ENCODE data around the gene ESPNL.

ESPNL gene

GRCh38 chr2:238158509-238159070 is 58.5 kb downstream of the ESPNL start, which contains the start of gene ERFE:
ERFE (plus strand) TSS chr2:238158970; CDS start chr2:238159008, 38 bp downstream.
- DNase-seq (ENCODE audit: low spot score), result peak; percentile 75

GRCh38 chr2:238159071-238159539 is 59.0 kb downstream of the ESPNL start:
- DNase-seq (ENCODE audit: low spot score), result peak; percentile 30

GRCh38 chr2:238159661-238160205 is 59.6 kb downstream of the ESPNL start:
- DNase-seq (ENCODE audit: low spot score), result no peak

- peak; percentile 47 for DNase-seq (ENCODE audit: low spot score)
Observed at GRCh38 chr2:238160206-238161129, 60.3 kb downstream of the ESPNL start.

GRCh38 chr2:238161291-238162051 is 61.3 kb downstream of the ESPNL start:
- no peak for DNase-seq (ENCODE audit: low spot score)

- DNase-seq (ENCODE audit: low spot score), result no peak
Observed at GRCh38 chr2:238162251-238162845, 62.2 kb downstream of the ESPNL start.

GRCh38 chr2:238162846-238163441 is 62.8 kb downstream of the ESPNL start:
- no peak for DNase-seq (ENCODE audit: low spot score)

GRCh38 chr2:238163481-238164198 is 63.5 kb downstream of the ESPNL start:
- DNase-seq (ENCODE audit: low spot score), result no peak

GRCh38 chr2:238164906-238165287 is 64.8 kb downstream of the ESPNL start:
- no peak for DNase-seq (ENCODE audit: low spot score)

- DNase-seq (ENCODE audit: low spot score), result no peak
Observed at GRCh38 chr2:238165288-238165921, 65.3 kb downstream of the ESPNL start.

GRCh38 chr2:238166391-238167343 is 66.5 kb downstream of the ESPNL start:
- DNase-seq (ENCODE audit: low spot score), result no peak

- DNase-seq (ENCODE audit: low spot score), result no peak
Observed at GRCh38 chr2:238167344-238167715, 67.2 kb downstream of the ESPNL start.

- DNase-seq (ENCODE audit: low spot score), result no peak
Observed at GRCh38 chr2:238167761-238168160, 67.6 kb downstream of the ESPNL start.

GRCh38 chr2:238168196-238169047 is 68.3 kb downstream of the ESPNL start:
- DNase-seq (ENCODE audit: low spot score), result no peak

- DNase-seq (ENCODE audit: low spot score), result no peak
Observed at GRCh38 chr2:238169048-238169707, 69.0 kb downstream of the ESPNL start.

- no peak for DNase-seq (ENCODE audit: low spot score)
Observed at GRCh38 chr2:238169708-238170251, 69.6 kb downstream of the ESPNL start.

GRCh38 chr2:238170386-238171071 is 70.4 kb downstream of the ESPNL start:
- DNase-seq (ENCODE audit: low spot score), result no peak
